ENCODE data around the gene ZBTB40. TPM values are rescaled to one million over a fixed set of nuclear protein-coding genes. Genes with fewer than 3 reads are reported as not detected.

The ZBTB40 gene
- total and polyA plus RNA-seq, 10 of the 15 experiments (the other 5 are each of a cell fraction or from before 2014, with no cell fraction given), result 1.9 to 14.4 (median 9.0) TPM

DNA sequence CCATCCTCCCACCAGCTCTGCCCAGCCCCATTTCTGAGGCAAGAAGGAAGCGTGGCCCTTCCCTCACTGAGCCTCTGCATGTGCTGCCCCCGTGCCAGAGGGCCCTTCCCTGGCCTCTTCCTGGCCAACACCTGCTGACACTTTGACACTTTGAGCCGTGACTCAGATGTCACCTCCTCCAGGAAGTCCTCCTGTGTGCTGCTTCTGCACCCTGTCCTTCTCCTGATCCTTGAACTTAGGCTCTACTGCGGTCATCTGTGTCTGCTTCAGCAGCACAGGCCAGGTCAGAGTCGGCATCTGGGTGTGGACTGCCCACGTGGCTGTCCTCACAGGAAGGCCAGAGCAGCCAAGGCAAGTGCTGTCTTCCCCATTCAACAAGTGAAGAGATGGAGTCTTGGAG lies 92.0 kb downstream of the ZBTB40 start:
- Histone ChIP-seq H3K27me3 (replicated peaks in 1 of 2; ENCODE audit: control insufficient read depth in 2 of 2, insufficient read depth in 2 of 2, low read length in 1 of 2) (no peaks in the 10 kb centered on the region), H3K36me3 (ENCODE audit: control insufficient read depth in 2 of 2, insufficient read depth in 2 of 2, low read length in 1 of 2) (no peaks in the 10 kb centered on the region), H2AFZ (ENCODE audit: control insufficient read depth, low read depth, low read length) (no peak overlapping the region), H3K4me1 (ENCODE audit: control insufficient read depth, insufficient read depth, low read length) (no peaks in the 10 kb centered on the region), H4K20me1 (ENCODE audit: control insufficient read depth, insufficient read depth) (no peaks in the 10 kb centered on the region), H3K9me3 (replicated peaks; ENCODE audit: control insufficient read depth, insufficient read depth, low read length) (no peaks in the 10 kb centered on the region), H3K4me3 (no peak overlapping the region), H3K4me2 (ENCODE audit: control insufficient read depth, insufficient read depth) (no peak overlapping the region), H3K9ac (ENCODE audit: control insufficient read depth, insufficient read depth, low read length) (no peak overlapping the region), H3K27ac (ENCODE audit: control insufficient read depth, insufficient read depth) (no peak overlapping the region), H3K79me2 (ENCODE audit: control insufficient read depth, insufficient read depth, low read length) (no peaks in the 10 kb centered on the region)
- 21% methylated on average over 6 of the region's 6 CpGs for WGBS (ENCODE audit: insufficient coverage, insufficient replicate concordance, low lambda C conversion rate, missing lambda C conversion rate)
- ATAC-seq, result no peak
- ChIA-PET CTCF (no interaction called here), RAD21 (ENCODE audit: unreplicated experiment) (no interaction called here), POLR2A (no interaction called here), SMC1A (ENCODE audit: uncharacterized antibody, unreplicated experiment) (no interaction called here)
- no peak for DNase-seq (ENCODE audit: low read depth, low spot score)
- in situ Hi-C loops (cut with MboI), result no loop called here
- TF ChIP-seq RELA (IDR thresholded peaks at IDR 0.05; ENCODE audit: borderline replicate concordance, partially characterized antibody) (no peak), ATF7 (IDR thresholded peaks at IDR 0.05; ENCODE audit: low read depth) (no peak), SMAD1 (IDR thresholded peaks at IDR 0.05; ENCODE audit: low read depth, partially characterized antibody) (no peak), SREBF2 (IDR thresholded peaks at IDR 0.05; ENCODE audit: low read length) (no peak), E2F8 (IDR thresholded peaks at IDR 0.05; ENCODE audit: low read depth, partially characterized antibody) (no peak), RAD21 (IDR thresholded peaks at IDR 0.05; ENCODE audit: insufficient read depth, low read depth, low read length) (no peak), PML (IDR thresholded peaks at IDR 0.05; ENCODE audit: low read length) (no peak), SIN3A (IDR thresholded peaks at IDR 0.05; ENCODE audit: low read depth, low read length) (no peak), STAT3 (IDR thresholded peaks at IDR 0.05; ENCODE audit: low read depth, low read length) (no peak), SMARCA5 (IDR thresholded peaks at IDR 0.05) (no peak), ESRRA (IDR thresholded peaks at IDR 0.05; ENCODE audit: low read length) (no peak), ZBED1 (IDR thresholded peaks at IDR 0.05; ENCODE audit: borderline replicate concordance) (no peak), BRCA1 (IDR thresholded peaks at IDR 0.05; ENCODE audit: low read depth, low read length) (no peak), NKRF (conservative IDR thresholded peaks at IDR 0.05) (no peak)
- TF ChIP-seq, protein P1, sequence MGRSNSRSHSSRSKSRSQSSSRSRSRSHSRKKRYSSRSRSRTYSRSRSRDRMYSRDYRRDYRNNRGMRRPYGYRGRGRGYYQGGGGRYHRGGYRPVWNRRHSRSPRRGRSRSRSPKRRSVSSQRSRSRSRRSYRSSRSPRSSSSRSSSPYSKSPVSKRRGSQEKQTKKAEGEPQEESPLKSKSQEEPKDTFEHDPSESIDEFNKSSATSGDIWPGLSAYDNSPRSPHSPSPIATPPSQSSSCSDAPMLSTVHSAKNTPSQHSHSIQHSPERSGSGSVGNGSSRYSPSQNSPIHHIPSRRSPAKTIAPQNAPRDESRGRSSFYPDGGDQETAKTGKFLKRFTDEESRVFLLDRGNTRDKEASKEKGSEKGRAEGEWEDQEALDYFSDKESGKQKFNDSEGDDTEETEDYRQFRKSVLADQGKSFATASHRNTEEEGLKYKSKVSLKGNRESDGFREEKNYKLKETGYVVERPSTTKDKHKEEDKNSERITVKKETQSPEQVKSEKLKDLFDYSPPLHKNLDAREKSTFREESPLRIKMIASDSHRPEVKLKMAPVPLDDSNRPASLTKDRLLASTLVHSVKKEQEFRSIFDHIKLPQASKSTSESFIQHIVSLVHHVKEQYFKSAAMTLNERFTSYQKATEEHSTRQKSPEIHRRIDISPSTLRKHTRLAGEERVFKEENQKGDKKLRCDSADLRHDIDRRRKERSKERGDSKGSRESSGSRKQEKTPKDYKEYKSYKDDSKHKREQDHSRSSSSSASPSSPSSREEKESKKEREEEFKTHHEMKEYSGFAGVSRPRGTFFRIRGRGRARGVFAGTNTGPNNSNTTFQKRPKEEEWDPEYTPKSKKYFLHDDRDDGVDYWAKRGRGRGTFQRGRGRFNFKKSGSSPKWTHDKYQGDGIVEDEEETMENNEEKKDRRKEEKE (IDR thresholded peaks at IDR 0.05), result no peak
- TF ChIP-seq, protein P2, sequence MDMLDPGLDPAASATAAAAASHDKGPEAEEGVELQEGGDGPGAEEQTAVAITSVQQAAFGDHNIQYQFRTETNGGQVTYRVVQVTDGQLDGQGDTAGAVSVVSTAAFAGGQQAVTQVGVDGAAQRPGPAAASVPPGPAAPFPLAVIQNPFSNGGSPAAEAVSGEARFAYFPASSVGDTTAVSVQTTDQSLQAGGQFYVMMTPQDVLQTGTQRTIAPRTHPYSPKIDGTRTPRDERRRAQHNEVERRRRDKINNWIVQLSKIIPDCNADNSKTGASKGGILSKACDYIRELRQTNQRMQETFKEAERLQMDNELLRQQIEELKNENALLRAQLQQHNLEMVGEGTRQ (IDR thresholded peaks at IDR 0.05; ENCODE audit: borderline replicate concordance, low read depth, low read length), result no peak
- TF ChIP-seq, protein P3, sequence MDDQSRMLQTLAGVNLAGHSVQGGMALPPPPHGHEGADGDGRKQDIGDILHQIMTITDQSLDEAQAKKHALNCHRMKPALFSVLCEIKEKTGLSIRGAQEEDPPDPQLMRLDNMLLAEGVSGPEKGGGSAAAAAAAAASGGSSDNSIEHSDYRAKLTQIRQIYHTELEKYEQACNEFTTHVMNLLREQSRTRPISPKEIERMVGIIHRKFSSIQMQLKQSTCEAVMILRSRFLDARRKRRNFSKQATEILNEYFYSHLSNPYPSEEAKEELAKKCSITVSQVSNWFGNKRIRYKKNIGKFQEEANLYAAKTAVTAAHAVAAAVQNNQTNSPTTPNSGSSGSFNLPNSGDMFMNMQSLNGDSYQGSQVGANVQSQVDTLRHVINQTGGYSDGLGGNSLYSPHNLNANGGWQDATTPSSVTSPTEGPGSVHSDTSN (IDR thresholded peaks at IDR 0.05; ENCODE audit: insufficient replicate concordance, low read depth, low read length), result no peak
- no TSS peak for BruUV-seq (replicated peaks)
- FAIRE-seq, result no peak
- intact Hi-C loops (cut with micrococcal nuclease; ENCODE audit: unreplicated experiment), result no loop called here

All from GM12878 (cell line).